ENCODE results near the gene SLC39A7. TPM values are rescaled to one million over a fixed set of nuclear protein-coding genes. Genes with fewer than 3 reads are reported as not detected.

Gene SLC39A7
- polyA plus RNA-seq, 1 experiment = 129 TPM

- TF ChIP-seq CTCF (IDR thresholded peaks at IDR 0.05; ENCODE audit: low read depth, low read length) = no peak
- ChIA-PET POLR2A (interaction anchor here (0.6 to 1.6 kb wide), 8 partner anchors 8 to 233 kb away, joined by 3 to 5 read pairs (median 4); no protein-coding TSS in a partner anchor), CTCF (interaction anchor here (1.3 kb wide), 1 partner anchor 271 kb away, joined by 3 read pairs; no protein-coding TSS in a partner anchor)
- peak within 1 kb of the TSS; percentile 57 for H3K27ac ChIP-seq (ENCODE audit: low read depth, low read length)
- H3K27me3 ChIP-seq (ENCODE audit: control insufficient read depth, insufficient read depth, low read length) = no peaks in the 10 kb centered on the region
- peak within 1 kb of the TSS; percentile 76 for H3K4me3 ChIP-seq (ENCODE audit: low read depth, low read length)
- peak; percentile 79 for DNase-seq (ENCODE audit: low read depth, low spot score)
- peaks cover 3% of the 10 kb centered on the region; the same call in 1 of the 2 replicates for H3K9me3 ChIP-seq (ENCODE audit: control insufficient read depth, insufficient read depth, low read length)
Measured at GRCh38 chr6:33204415-33205190, 3.9 kb downstream of the SLC39A7 start, which contains the start of gene HSD17B8. HSD17B8 (plus strand) TSS chr6:33204655; CDS start chr6:33204669, 14 bp downstream.

GRCh38 chr6:33205191-33206026 is 4.7 kb downstream of the SLC39A7 start:
- Histone ChIP-seq H3K27me3 (ENCODE audit: control insufficient read depth, insufficient read depth, low read length) (no peaks in the 10 kb centered on the region), H3K4me3 (ENCODE audit: low read depth, low read length) (peak overlapping the region; percentile 76)

GRCh38 chr6:33206027-33206863 is 5.6 kb downstream of the SLC39A7 start:
- ChIA-PET POLR2A (interaction anchor here (1.0 kb wide), 1 partner anchor 235 kb away, joined by 3 read pairs; no protein-coding TSS in a partner anchor), CTCF (no interaction called here)
- Histone ChIP-seq H3K27ac (ENCODE audit: low read depth, low read length) (peak overlapping the region; percentile 25), H3K9me3 (ENCODE audit: control insufficient read depth, insufficient read depth, low read length) (no peaks in the 10 kb centered on the region; the same call in 1 of the 2 replicates), H3K4me3 (ENCODE audit: low read depth, low read length) (no peak overlapping the region), H3K27me3 (ENCODE audit: control insufficient read depth, insufficient read depth, low read length) (no peaks in the 10 kb centered on the region)
- TF ChIP-seq CTCF (IDR thresholded peaks at IDR 0.05; ENCODE audit: low read depth, low read length) = no peak
- DNase-seq (ENCODE audit: low read depth, low spot score) = no peak

More at GRCh38 chr6:33205191-33206026, 4.7 kb downstream of the SLC39A7 start:
- DNase-seq (ENCODE audit: low read depth, low spot score) = no peak
- Histone ChIP-seq H3K27ac (ENCODE audit: low read depth, low read length) (peak overlapping the region; percentile 57), H3K9me3 (ENCODE audit: control insufficient read depth, insufficient read depth, low read length) (no peaks in the 10 kb centered on the region; the same call in 1 of the 2 replicates)
- POLR2A ChIA-PET = interaction anchor here (0.5 to 1.6 kb wide), 3 partner anchors 41 to 234 kb away, joined by 3 to 5 read pairs (median 3); no protein-coding TSS in a partner anchor
- no peak for TF ChIP-seq CTCF (IDR thresholded peaks at IDR 0.05; ENCODE audit: low read depth, low read length)
- CTCF ChIA-PET = interaction anchor here (1.3 kb wide), 1 partner anchor 272 kb away, joined by 3 read pairs; no protein-coding TSS in a partner anchor

GRCh38 chr6:33206864-33207551 is 6.3 kb downstream of the SLC39A7 start:
- DNase-seq (ENCODE audit: low read depth, low spot score) = no peak

More at GRCh38 chr6:33206864-33207551, 6.3 kb downstream of the SLC39A7 start:
- CTCF ChIA-PET = interaction anchor here (2.6 kb wide), 1 partner anchor 41 kb away, joined by 22 read pairs; no protein-coding TSS in a partner anchor
- H3K27ac ChIP-seq (ENCODE audit: low read depth, low read length) = peak overlapping the region; percentile 57
- H3K9me3 ChIP-seq (ENCODE audit: control insufficient read depth, insufficient read depth, low read length) = no peaks in the 10 kb centered on the region; the same call in 1 of the 2 replicates
- H3K27me3 ChIP-seq (ENCODE audit: control insufficient read depth, insufficient read depth, low read length) = no peaks in the 10 kb centered on the region
- TF ChIP-seq CTCF (IDR thresholded peaks at IDR 0.05; ENCODE audit: low read depth, low read length) = no peak
- POLR2A ChIA-PET = interaction anchor here (1.0 to 2.3 kb wide), 3 partner anchors 65 to 264 kb away, joined by 3 to 13 read pairs (median 3); partner anchors contain the start of genes RPS18 and VPS52
- peak overlapping the region; percentile 78 for H3K4me3 ChIP-seq (ENCODE audit: low read depth, low read length)

Measured in AG04450 (cell line).